RWPE2 (cell line): Measurements from ENCODE around the gene ADAMTSL4.

ENCODE experiments used
- ATAC-seq: fragments of 200-7000 bp; cut with Tn5 transposase; 3 replicates; pipeline ENCODE4 v1.9.1; 2021; ENCODE audit warnings: low read depth
- DNase-seq: peaks from one replicate; pipeline ENCODE4 v3.0.0-alpha.2; 2020; ENCODE audit warnings: low spot score
- H3K27ac ChIP-seq: fragments of 450-650 bp; 2 replicates; pipeline ENCODE4 v1.5.1; 2017; ENCODE audit warnings: mild to moderate bottlenecking; ENCODE audit not compliant: poor library complexity, severe bottlenecking
- H3K27me3 ChIP-seq: fragments of 250-450 bp; sonication (Bioruptor Pico); 2 replicates; pipeline ENCODE4 v1.5.1; 2021; ENCODE audit warnings: mild to moderate bottlenecking, moderate library complexity; ENCODE audit not compliant: insufficient read depth, poor library complexity, severe bottlenecking
- H3K36me3 ChIP-seq: fragments of 250-450 bp; sonication (Bioruptor Pico); 2 replicates; pipeline ENCODE4 v1.5.1; 2020; ENCODE audit warnings: low read depth, mild to moderate bottlenecking, moderate library complexity
- H3K4me1 ChIP-seq: fragments of 250-450 bp; sonication (Bioruptor Pico); 2 replicates; pipeline ENCODE4 v1.5.1; 2021; ENCODE audit warnings: mild to moderate bottlenecking, moderate library complexity; ENCODE audit not compliant: insufficient read depth, poor library complexity, severe bottlenecking
- H3K4me3 ChIP-seq: fragments of 250-450 bp; sonication (Bioruptor Pico); 2 replicates; pipeline ENCODE4 v1.5.1; 2021; ENCODE audit warnings: mild to moderate bottlenecking, moderate library complexity; ENCODE audit not compliant: severe bottlenecking
- H3K9me3 ChIP-seq: fragments of 250-450 bp; sonication (Bioruptor Pico); 2 replicates; pipeline ENCODE4 v1.5.1; 2021; ENCODE audit warnings: mild to moderate bottlenecking, moderate library complexity; ENCODE audit not compliant: severe bottlenecking
- TF ChIP-seq, protein P1 (sequence below): fragments of 450-650 bp; IDR thresholded peaks from one replicate; pipeline ENCODE4 v1.5.1; 2017; ENCODE audit warnings: mild to moderate bottlenecking, moderate library complexity; ENCODE audit not compliant: poor library complexity, severe bottlenecking

The ADAMTSL4 gene

DNA sequence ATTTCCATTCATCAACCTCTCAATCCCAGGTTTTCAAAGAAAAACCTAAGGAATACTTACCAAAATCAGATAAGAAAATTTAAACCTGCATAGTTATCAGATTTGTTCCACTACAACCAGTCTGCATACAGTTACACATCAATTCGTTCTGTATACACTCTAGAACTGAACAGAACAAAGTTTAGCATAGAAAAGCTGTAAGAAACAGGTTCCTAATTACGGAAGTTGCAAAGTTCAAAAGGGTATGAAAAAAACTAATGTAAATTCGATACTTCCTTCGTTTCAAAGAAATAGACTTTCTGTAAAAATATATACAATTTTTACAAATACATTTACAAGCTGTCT is 27.1 kb downstream of the ADAMTSL4 start:
- peak overlapping the region; percentile 73 for H3K4me3 ChIP-seq

DNA sequence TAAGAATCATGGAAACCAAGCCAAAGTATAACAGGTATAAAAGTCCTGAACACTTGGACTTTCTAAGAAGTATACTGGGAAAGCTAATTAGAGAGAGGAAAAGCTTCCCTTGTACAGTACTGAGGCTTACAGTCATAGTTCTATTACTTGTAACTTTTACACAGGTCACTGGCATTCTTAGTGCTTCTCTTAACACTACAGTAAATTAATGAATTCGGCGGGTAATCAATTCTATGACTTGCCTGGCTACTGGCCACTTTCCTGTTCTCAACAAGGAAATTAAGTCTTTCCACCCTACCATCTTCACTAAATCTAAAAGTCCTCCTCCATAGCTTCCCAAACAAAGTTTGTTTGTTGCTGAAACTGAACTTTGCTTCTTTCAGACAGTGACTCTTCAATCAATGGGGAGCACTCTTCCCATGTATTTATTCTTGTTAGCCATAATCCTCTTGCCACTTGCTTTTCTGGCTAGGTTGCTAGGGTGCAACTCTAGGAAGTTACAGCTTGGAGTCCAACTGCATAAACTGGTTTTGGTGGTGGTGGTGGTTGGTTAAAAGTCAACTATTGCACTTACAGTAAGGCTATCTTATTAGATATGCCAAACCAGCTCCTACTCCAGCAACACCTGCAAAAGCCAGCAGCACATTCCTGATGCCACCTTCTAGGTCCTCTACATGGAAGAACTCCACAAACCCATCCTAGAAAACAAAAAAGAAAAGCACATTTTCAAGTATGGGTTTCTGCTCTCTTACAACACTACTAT is 27.8 kb downstream of the ADAMTSL4 start:
- TF ChIP-seq, protein P1, sequence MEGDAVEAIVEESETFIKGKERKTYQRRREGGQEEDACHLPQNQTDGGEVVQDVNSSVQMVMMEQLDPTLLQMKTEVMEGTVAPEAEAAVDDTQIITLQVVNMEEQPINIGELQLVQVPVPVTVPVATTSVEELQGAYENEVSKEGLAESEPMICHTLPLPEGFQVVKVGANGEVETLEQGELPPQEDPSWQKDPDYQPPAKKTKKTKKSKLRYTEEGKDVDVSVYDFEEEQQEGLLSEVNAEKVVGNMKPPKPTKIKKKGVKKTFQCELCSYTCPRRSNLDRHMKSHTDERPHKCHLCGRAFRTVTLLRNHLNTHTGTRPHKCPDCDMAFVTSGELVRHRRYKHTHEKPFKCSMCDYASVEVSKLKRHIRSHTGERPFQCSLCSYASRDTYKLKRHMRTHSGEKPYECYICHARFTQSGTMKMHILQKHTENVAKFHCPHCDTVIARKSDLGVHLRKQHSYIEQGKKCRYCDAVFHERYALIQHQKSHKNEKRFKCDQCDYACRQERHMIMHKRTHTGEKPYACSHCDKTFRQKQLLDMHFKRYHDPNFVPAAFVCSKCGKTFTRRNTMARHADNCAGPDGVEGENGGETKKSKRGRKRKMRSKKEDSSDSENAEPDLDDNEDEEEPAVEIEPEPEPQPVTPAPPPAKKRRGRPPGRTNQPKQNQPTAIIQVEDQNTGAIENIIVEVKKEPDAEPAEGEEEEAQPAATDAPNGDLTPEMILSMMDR = no peak
- H3K4me3 ChIP-seq = peak overlapping the region; percentile 73
- DNase-seq = no peak
- no peaks in the 10 kb centered on the region for H3K27me3 ChIP-seq
- peak overlapping the region; percentile 100 for H3K27ac ChIP-seq
- H3K4me1 ChIP-seq = peaks cover 44% of the 10 kb centered on the region
- no peaks in the 10 kb centered on the region for H3K9me3 ChIP-seq
- no peak for ATAC-seq
- peaks cover 69% of the 10 kb centered on the region for H3K36me3 ChIP-seq

More for the DNA sequence above, 27.1 kb downstream of the ADAMTSL4 start:
- peaks cover 69% of the 10 kb centered on the region for H3K36me3 ChIP-seq
- no peak for ATAC-seq
- peak overlapping the region; percentile 100 for H3K27ac ChIP-seq
- DNase-seq = no peak
- H3K9me3 ChIP-seq = no peaks in the 10 kb centered on the region
- peaks cover 44% of the 10 kb centered on the region for H3K4me1 ChIP-seq
- TF ChIP-seq, protein P1 = no peak
- H3K27me3 ChIP-seq = no peaks in the 10 kb centered on the region

DNA sequence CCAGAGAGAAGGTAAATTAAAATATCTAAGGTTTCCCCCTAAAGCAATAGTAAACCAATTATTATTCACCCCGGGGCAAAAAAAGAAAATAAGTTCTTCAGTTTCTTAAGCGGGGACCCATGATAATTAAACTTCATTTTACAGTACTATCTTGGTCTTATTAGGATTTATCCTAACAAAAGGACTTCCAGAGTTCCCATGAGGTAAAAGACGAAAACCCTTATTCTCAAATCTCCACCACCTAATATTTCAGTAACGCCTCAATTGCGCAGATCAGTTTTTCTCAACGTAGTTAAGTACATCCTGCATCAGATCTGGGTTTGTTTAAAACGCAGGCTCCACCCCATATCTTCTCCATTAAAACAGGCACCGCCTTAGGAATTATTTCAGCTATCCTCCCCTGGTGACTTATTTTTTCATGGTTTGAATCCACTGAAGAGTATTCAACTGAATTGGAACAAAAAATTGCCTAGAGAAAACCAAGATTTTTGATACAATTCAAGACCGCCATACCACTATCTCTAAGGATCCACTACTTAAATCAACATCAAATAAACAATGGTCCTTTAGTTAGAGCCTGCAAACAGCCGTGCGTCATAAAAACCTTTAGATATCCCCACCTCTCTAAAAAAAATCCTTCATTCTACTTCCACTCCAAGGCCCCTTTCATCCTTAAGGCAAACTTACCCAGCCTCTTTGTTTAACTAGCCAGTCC is 28.5 kb downstream of the ADAMTSL4 start:
- DNase-seq (no peak), ATAC-seq (no peak)
- Histone ChIP-seq H3K27ac (peak overlapping the region; percentile 100), H3K27me3 (no peaks in the 10 kb centered on the region), H3K4me1 (peaks cover 40% of the 10 kb centered on the region), H3K9me3 (no peaks in the 10 kb centered on the region), H3K36me3 (peaks cover 65% of the 10 kb centered on the region), H3K4me3 (peak overlapping the region; percentile 73)
- TF ChIP-seq, protein P1 = no peak

DNA sequence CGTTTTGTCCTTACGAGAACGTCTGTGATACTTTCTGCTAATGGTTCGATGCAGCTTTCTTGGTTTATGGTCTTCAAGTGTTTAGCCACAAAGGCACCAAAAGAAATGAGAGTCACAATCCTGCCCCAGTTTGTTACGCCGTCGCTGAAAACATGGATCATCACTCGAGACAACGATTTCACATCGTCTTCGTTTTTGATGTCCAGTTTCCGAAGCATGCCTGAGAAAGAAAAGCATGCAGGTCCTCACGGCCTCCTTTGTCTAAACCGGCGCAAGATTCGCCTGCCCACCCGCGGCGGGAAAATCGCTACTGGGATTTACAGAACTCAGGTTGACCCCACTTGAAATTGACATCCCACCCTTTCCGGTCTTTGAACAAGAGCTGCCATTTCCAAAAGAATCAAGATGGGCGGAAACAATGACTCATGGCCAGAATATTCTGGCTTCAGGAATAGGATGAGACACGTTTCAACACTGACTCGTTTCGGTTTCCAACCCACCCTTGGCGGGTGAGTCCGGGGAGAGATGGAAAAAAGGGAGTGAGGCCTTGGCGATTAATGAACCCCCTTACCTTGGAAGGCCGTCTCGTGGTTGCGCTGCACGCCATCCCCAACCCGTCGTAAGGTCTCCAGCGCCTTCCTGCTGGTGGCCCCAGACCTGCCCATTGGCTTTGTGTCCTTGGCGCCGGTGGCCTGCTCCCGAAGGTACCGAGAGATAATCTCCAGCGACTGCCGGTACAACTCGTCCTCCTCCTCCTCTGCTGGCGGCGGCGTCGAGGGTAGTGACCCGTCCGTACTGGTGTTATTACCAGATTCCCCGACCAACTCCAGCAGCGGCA is 29.3 kb downstream of the ADAMTSL4 start:
- peak overlapping the region; percentile 100 for H3K27ac ChIP-seq
- H3K36me3 ChIP-seq = peaks cover 58% of the 10 kb centered on the region
- DNase-seq (peak; percentile 70), ATAC-seq (peak; percentile 37)
- no peaks in the 10 kb centered on the region for H3K9me3 ChIP-seq
- H3K4me3 ChIP-seq = peak overlapping the region; percentile 73
- peaks cover 32% of the 10 kb centered on the region for H3K4me1 ChIP-seq
- H3K27me3 ChIP-seq = no peaks in the 10 kb centered on the region
- TF ChIP-seq, protein P1 = no peak
